ENCODE measurements around the gene STAG1.

DNA sequence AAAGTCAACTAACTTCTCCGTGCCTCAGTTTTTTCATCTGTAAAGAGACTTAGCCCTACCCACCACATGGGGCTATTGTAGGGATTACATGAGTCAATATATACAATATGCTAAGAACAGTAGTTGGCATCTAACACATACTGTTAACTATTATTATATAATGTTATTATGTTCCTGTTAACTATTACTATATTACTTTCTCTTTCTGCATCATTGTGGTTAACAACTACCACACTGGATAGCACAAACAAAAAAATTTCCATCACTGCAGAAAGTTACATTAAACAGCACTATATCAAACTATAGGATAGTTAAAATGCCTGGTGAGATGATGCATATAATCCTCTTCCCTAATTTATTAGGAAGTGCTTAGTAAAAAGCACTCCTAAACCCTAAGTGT, 23.7 kb downstream of the STAG1 start:
- TF ChIP-seq YY1 (tag by site-specific recombination; IDR thresholded peaks at IDR 0.05) (no peak), ZNF292 (tag by site-specific recombination; IDR thresholded peaks at IDR 0.05; ENCODE audit: borderline replicate concordance, low read depth) (no peak), CTCF (tag by site-specific recombination; IDR thresholded peaks at IDR 0.05) (no peak), ZNF121 (tag by site-specific recombination; IDR thresholded peaks at IDR 0.05) (no peak), ZNF488 (tag by site-specific recombination; IDR thresholded peaks at IDR 0.05) (no peak), ZNF837 (tag by site-specific recombination; IDR thresholded peaks at IDR 0.05) (no peak), SETDB1 (IDR thresholded peaks at IDR 0.05; ENCODE audit: insufficient read length, low read length) (no peak), ZNF324 (tag by site-specific recombination; IDR thresholded peaks at IDR 0.05) (no peak), SP2 (tag by site-specific recombination; IDR thresholded peaks at IDR 0.05) (no peak)
- TF ChIP-seq, protein P1, sequence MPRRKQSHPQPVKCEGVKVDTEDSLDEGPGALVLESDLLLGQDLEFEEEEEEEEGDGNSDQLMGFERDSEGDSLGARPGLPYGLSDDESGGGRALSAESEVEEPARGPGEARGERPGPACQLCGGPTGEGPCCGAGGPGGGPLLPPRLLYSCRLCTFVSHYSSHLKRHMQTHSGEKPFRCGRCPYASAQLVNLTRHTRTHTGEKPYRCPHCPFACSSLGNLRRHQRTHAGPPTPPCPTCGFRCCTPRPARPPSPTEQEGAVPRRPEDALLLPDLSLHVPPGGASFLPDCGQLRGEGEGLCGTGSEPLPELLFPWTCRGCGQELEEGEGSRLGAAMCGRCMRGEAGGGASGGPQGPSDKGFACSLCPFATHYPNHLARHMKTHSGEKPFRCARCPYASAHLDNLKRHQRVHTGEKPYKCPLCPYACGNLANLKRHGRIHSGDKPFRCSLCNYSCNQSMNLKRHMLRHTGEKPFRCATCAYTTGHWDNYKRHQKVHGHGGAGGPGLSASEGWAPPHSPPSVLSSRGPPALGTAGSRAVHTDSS (tag by site-specific recombination; IDR thresholded peaks at IDR 0.05), result no peak
